Natural killer cell (primary cell): ENCODE measurements around the gene SPRED2. TPM values are rescaled to one million over a fixed set of nuclear protein-coding genes. Genes with fewer than 3 reads are reported as not detected.

Experiments used
- ATAC-seq, 3 donors: fragments of 150-1000 bp in 2 of 3; fragments of 200-7000 bp in 1 of 3; cut with Tn5 transposase; 1 replicate in 1 of 3; 2 replicates in 2 of 3; pipeline ENCODE4 v1.10.0; 2021; ENCODE audit warnings: mild to moderate bottlenecking in 2 of 3, moderate library complexity in 2 of 3
- DNase-seq, 2 donors: peaks; one replicate each; pipeline versions ENCODE4 v3.0.0 to v3.0.0-alpha.2; 2013 to 2021; ENCODE audit warnings: mixed read lengths in 1 of 2
- H3K27ac ChIP-seq: one replicate; pipeline ENCODE4 v1.5.1; 2013; ENCODE audit warnings: mild to moderate bottlenecking, low read length
- H3K27me3 ChIP-seq: one replicate; pipeline ENCODE4 v1.6.1; 2013; ENCODE audit warnings: low read length; ENCODE audit not compliant: control insufficient read depth, insufficient read depth
- H3K36me3 ChIP-seq: one replicate; pipeline ENCODE4 v1.6.1; 2013; ENCODE audit warnings: low read length; ENCODE audit not compliant: control insufficient read depth, insufficient read depth
- H3K4me1 ChIP-seq: one replicate; pipeline ENCODE4 v1.6.1; 2013; ENCODE audit warnings: low read length; ENCODE audit not compliant: control insufficient read depth, insufficient read depth
- H3K4me3 ChIP-seq: one replicate; pipeline ENCODE4 v1.5.1; 2013; ENCODE audit warnings: low read length
- H3K9me3 ChIP-seq: one replicate; pipeline ENCODE4 v1.6.1; 2013; ENCODE audit warnings: low read length; ENCODE audit not compliant: control insufficient read depth, insufficient read depth
- H3K27ac Mint-ChIP-seq, 2 donors: one replicate each; pipeline ENCODE4 v1.8.0; 2022; ENCODE audit warnings: mild to moderate bottlenecking in 2 of 2, mixed read lengths in 2 of 2, moderate library complexity in 1 of 2
- H3K27me3 Mint-ChIP-seq, 2 donors: one replicate each; pipeline ENCODE4 v1.8.0; 2022; ENCODE audit warnings: low read depth in 2 of 2, mixed read lengths in 2 of 2
- H3K36me3 Mint-ChIP-seq: one replicate; pipeline ENCODE4 v1.8.0; 2022; ENCODE audit warnings: mixed read lengths
- H3K4me1 Mint-ChIP-seq, 2 donors: one replicate each; pipeline ENCODE4 v1.8.0; 2022; ENCODE audit warnings: mixed read lengths in 2 of 2
- H3K4me3 Mint-ChIP-seq: one replicate; pipeline ENCODE4 v1.8.0; 2022; ENCODE audit warnings: mild to moderate bottlenecking, moderate library complexity, mixed read lengths
- H3K9me3 Mint-ChIP-seq, 2 donors: one replicate each; pipeline ENCODE4 v1.8.0; 2022; ENCODE audit warnings: mixed read lengths in 2 of 2
- WGBS: methylation state at CpG from one replicate; pipeline ENCODE4 v1.1.7; 2013; ENCODE audit warnings: missing lambda C conversion rate; ENCODE audit not compliant: insufficient coverage; 5-methylcytosine and 5-hydroxymethylcytosine counted together
- intact Hi-C: fragments of 100-400 bp; cut with micrococcal nuclease; formaldehyde crosslinking; loops from one replicate; pipeline ENCODE4 v1.14.2; 2022
- total RNA-seq, 4 donors: library from RNA; stranded (reverse); fragments of 120-200 nt in 1 of 4; gene quantifications; one replicate each; pipeline versions ENCODE4 v1.2.3 to v1.2.4, GENCODE V29; 2013 to 2022
- TF ChIP-seq, protein P1 (sequence below): fragments of 200-600 bp; IDR thresholded peaks from one replicate; pipeline ENCODE4 v1.8.0; 2022; ENCODE audit warnings: antibody characterized with exemption

SPRED2 gene
- total RNA-seq, 3 donors from 2014 or later (not counting 1 experiment from before 2014, with no cell fraction given), result 3.8 to 8.6 (median 8.3) TPM

DNA sequence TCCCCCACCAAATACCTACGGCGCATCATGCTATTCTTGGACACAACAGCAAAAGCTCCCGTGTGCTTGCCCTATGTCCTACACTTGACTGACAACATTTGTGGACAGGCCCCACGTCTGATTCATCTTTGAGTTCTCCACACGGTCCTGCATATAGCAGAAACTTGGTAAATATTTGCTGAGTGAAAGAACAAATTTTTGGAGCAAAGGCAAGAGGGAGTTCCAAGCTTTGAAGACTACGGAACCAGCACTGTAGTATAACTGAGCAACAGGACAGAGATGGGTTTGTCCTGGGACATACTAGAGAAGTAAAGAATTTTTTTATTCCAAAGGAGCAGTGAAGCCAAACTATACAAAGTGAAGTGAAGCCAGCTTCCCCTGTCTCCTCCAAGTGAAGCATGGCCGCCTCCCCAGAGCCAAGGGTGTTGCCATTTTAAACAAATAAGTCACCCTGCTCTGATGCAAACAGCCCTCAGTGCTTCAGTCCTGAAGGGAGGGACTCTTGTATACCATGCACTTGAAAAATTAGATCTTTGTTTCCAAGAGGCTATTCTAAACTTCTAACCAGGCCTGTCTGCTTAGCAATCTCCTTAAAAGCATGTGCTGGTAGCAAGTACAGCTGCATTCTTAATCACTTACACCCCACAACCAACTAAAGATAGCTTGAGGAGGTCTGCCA is 35.9 kb downstream of the SPRED2 start:
- DNase-seq, result no peak

DNA sequence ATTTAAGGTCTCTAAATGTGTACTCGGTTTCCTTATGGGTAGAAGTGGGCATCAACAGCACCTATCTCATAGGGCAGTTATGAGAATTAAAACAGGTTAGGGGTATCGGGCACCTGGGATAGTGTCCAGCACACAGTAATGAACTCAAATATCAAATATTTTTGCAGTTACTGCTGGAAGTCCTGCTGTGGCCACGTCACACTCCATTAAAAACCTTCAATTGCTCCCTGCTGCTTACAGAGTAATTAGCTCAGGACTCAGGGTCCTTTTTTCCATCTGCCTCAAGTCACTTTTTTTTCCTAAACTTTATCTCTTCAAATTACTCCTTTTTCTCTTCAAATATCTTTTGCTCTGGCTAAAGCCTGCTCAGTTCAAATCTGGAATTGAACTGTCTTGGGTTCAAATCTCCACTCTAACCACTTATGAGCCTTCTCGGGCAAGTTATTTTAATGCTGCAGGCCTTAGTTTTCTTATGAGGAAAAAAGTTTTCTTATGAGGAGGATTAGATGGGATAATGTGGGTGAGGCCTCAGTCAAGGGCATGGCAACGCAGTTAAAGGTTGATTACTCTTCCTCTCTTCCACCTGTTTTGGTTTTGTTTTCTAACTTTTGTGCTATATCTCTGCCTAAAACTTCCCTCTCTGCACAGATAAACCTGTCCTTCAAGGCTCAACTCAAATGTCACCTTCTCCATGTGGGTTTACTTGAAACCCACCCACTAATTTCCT is 36.6 kb downstream of the SPRED2 start:
- no peak for DNase-seq
- Histone ChIP-seq H3K36me3 (no peaks in the 10 kb centered on the region), H3K9me3 (no peaks in the 10 kb centered on the region), H3K27me3 (no peaks in the 10 kb centered on the region), H3K27ac (no peak overlapping the region), H3K4me3 (no peak overlapping the region), H3K4me1 (peaks cover 5% of the 10 kb centered on the region)
- H3K4me1 Mint-ChIP-seq, result peaks cover 33 to 42% of the 10 kb centered on the region in 2 donors
- no peaks in the 10 kb centered on the region for H3K9me3 Mint-ChIP-seq
- no peaks in the 10 kb centered on the region for H3K36me3 Mint-ChIP-seq
- no peak overlapping the region for H3K4me3 Mint-ChIP-seq
- H3K27ac Mint-ChIP-seq, result no peak overlapping the region
- intact Hi-C loops, result no loop called here
- ATAC-seq, result no peak
- 72% methylated on average over 5 of the region's 5 CpGs for WGBS
- H3K27me3 Mint-ChIP-seq, result peaks cover 0 to 11% of the 10 kb centered on the region in 2 donors
- TF ChIP-seq, protein P1, sequence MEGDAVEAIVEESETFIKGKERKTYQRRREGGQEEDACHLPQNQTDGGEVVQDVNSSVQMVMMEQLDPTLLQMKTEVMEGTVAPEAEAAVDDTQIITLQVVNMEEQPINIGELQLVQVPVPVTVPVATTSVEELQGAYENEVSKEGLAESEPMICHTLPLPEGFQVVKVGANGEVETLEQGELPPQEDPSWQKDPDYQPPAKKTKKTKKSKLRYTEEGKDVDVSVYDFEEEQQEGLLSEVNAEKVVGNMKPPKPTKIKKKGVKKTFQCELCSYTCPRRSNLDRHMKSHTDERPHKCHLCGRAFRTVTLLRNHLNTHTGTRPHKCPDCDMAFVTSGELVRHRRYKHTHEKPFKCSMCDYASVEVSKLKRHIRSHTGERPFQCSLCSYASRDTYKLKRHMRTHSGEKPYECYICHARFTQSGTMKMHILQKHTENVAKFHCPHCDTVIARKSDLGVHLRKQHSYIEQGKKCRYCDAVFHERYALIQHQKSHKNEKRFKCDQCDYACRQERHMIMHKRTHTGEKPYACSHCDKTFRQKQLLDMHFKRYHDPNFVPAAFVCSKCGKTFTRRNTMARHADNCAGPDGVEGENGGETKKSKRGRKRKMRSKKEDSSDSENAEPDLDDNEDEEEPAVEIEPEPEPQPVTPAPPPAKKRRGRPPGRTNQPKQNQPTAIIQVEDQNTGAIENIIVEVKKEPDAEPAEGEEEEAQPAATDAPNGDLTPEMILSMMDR, result no peak

More for the DNA sequence above, 35.9 kb downstream of the SPRED2 start:
- H3K4me1 ChIP-seq, result peaks cover 5% of the 10 kb centered on the region
- peaks cover 0 to 11% of the 10 kb centered on the region in 2 donors for H3K27me3 Mint-ChIP-seq
- peak in 1 of 3 donors; percentile 7 for ATAC-seq
- peaks cover 33 to 42% of the 10 kb centered on the region in 2 donors for H3K4me1 Mint-ChIP-seq
- TF ChIP-seq, protein P1, result no peak
- H3K9me3 ChIP-seq, result no peaks in the 10 kb centered on the region
- no peak overlapping the region for H3K27ac ChIP-seq
- H3K36me3 Mint-ChIP-seq, result no peaks in the 10 kb centered on the region
- WGBS, result 78% methylated on average over 7 of the region's 7 CpGs
- peak overlapping the region in 1 of 2 donors; percentile 83 for H3K27ac Mint-ChIP-seq
- no peaks in the 10 kb centered on the region for H3K27me3 ChIP-seq
- H3K4me3 ChIP-seq, result no peak overlapping the region
- H3K36me3 ChIP-seq, result no peaks in the 10 kb centered on the region
- intact Hi-C loops, result no loop called here
- H3K9me3 Mint-ChIP-seq, result no peaks in the 10 kb centered on the region
- no peak overlapping the region for H3K4me3 Mint-ChIP-seq

DNA sequence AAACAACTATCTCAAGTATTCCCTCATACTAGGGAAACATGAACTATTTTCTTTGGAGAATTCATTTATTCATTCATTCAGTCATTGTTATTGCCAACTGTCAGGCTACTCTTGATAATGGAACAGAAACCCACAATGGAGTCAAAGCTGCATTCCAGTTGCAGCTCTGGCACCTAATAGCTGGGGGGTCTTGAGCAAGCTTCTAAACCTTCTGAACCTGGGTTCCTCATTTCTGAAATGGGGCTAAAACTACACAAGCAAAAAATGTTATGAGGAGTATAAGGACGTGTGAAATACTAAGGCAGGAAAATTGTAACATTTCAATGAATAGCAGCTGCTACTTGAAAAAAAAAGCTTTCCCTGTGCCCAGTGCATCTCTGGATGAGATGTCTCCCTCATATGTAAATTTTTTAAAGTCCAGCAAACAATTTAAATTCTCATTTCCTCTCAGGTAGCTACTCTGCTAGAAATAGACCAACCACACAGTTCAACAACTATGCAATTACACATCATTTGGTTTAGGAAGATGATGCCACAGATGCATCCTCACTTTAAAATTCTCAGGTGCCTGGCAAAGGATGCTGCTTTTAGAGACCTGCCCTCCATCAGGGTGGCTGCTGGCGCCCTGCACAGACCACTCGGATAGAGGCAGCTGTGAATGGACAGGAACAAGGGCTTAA is 38.5 kb downstream of the SPRED2 start:
- H3K4me3 ChIP-seq, result no peak overlapping the region
- no peak overlapping the region for H3K27ac ChIP-seq
- no peak overlapping the region for H3K27ac Mint-ChIP-seq
- DNase-seq (no peak), ATAC-seq (no peak)
- no peaks in the 10 kb centered on the region for H3K36me3 ChIP-seq
- no peaks in the 10 kb centered on the region for H3K9me3 Mint-ChIP-seq
- no peaks in the 10 kb centered on the region for H3K36me3 Mint-ChIP-seq
- TF ChIP-seq, protein P1, result no peak
- no peak overlapping the region for H3K4me3 Mint-ChIP-seq
- no peaks in the 10 kb centered on the region for H3K27me3 ChIP-seq
- H3K4me1 Mint-ChIP-seq, result peaks cover 33 to 42% of the 10 kb centered on the region in 2 donors
- H3K9me3 ChIP-seq, result no peaks in the 10 kb centered on the region
- H3K4me1 ChIP-seq, result peaks cover 9% of the 10 kb centered on the region
- peaks cover 0 to 14% of the 10 kb centered on the region in 2 donors for H3K27me3 Mint-ChIP-seq
- 87% methylated on average over 3 of the region's 3 CpGs for WGBS
- intact Hi-C loops, result no loop called here
